Osteocyte (in vitro differentiated cells): Measurements from ENCODE around the gene ALDH3A1. TPM values are rescaled to one million over a fixed set of nuclear protein-coding genes. Genes with fewer than 3 reads are reported as not detected.
A peak's percentile ranks its signal among the peaks of the same experiment; 100 is the strongest.

Experiments
- DNase-seq: peaks from one replicate; pipeline ENCODE4 v3.0.0; 2021; ENCODE audit warnings: mixed read lengths; ENCODE audit not compliant: unreplicated experiment; ENCODE audit errors: extremely low spot score
- H3K27ac Mint-ChIP-seq: one replicate; pipeline ENCODE4 v1.8.0; 2021; ENCODE audit warnings: mild to moderate bottlenecking, mixed read lengths; ENCODE audit not compliant: unreplicated experiment
- H3K27me3 Mint-ChIP-seq: one replicate; pipeline ENCODE4 v1.8.0; 2021; ENCODE audit warnings: mixed read lengths; ENCODE audit not compliant: unreplicated experiment
- H3K36me3 Mint-ChIP-seq: one replicate; pipeline ENCODE4 v1.8.0; 2021; ENCODE audit warnings: mixed read lengths; ENCODE audit not compliant: unreplicated experiment
- H3K4me1 Mint-ChIP-seq: one replicate; pipeline ENCODE4 v1.8.0; 2021; ENCODE audit warnings: mixed read lengths; ENCODE audit not compliant: unreplicated experiment
- H3K4me3 Mint-ChIP-seq: one replicate; pipeline ENCODE4 v1.8.0; 2021; ENCODE audit warnings: mild to moderate bottlenecking, moderate library complexity, mixed read lengths; ENCODE audit not compliant: unreplicated experiment
- H3K9me3 Mint-ChIP-seq: one replicate; pipeline ENCODE4 v1.8.0; 2021; ENCODE audit warnings: mixed read lengths; ENCODE audit not compliant: unreplicated experiment
- total RNA-seq: library from RNA; stranded (reverse); gene quantifications from 2 replicates; pipeline ENCODE4 v1.2.1, GENCODE V29; 2021
- TF ChIP-seq, protein P1 (sequence below): fragments of 200-600 bp; sonication (generic); IDR thresholded peaks from 2 replicates; pipeline ENCODE4 v1.5.0; 2021; ENCODE audit warnings: antibody characterized with exemption, mild to moderate bottlenecking, moderate library complexity

ALDH3A1 gene
- total RNA-seq, 1 donor from 2014 or later, result 1.6 TPM

DNA sequence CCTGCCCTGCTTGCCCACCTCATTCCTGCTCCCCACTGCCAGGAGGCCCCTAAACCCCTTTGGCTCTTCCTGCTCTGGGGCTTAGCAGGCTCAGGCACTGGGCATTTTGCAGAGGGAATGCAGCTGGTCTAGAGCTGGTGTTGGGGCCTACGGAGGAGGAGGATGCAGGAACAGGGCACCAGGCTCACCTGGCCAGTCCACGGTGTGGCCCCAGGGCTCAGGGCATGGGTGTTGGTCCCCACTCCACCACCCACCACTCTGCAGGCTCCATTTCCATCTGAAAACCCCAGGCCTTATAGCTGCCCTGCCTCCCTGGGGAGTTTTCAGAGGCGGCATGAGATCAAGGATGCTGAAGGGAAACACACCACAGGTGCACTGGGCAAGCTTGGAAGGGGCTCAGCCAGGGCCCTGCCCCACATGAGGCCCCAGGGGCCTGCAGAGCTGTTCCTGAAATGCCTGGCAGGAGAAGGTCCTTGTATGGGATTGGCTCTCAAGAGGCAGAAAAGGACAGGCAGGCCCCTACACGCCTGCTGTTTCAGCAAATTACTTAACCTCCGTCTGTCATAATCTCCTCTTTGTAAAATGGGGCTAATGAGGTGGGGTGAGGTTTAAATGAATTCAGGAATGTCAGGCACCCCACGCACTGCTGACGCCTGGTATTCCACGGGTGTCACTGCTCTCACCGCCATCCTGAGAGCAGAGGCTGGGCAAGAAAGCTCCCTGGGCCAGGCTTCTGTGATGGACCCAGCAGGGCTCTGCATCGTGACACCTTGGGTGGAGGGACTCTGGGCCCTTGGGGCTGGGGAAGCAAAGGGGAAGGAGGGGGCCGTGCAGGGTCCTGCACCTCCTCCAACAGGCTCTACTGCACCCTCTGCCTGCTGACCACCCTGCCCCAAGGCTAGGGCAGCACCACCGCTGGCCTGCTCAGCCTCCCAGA, 41.0 kb downstream of the ALDH3A1 start:
- H3K36me3 Mint-ChIP-seq, result no peaks in the 10 kb centered on the region
- H3K27ac Mint-ChIP-seq, result no peak overlapping the region
- peaks cover 7% of the 10 kb centered on the region for H3K4me1 Mint-ChIP-seq
- no peak overlapping the region for H3K4me3 Mint-ChIP-seq
- no peaks in the 10 kb centered on the region for H3K9me3 Mint-ChIP-seq
- TF ChIP-seq, protein P1, sequence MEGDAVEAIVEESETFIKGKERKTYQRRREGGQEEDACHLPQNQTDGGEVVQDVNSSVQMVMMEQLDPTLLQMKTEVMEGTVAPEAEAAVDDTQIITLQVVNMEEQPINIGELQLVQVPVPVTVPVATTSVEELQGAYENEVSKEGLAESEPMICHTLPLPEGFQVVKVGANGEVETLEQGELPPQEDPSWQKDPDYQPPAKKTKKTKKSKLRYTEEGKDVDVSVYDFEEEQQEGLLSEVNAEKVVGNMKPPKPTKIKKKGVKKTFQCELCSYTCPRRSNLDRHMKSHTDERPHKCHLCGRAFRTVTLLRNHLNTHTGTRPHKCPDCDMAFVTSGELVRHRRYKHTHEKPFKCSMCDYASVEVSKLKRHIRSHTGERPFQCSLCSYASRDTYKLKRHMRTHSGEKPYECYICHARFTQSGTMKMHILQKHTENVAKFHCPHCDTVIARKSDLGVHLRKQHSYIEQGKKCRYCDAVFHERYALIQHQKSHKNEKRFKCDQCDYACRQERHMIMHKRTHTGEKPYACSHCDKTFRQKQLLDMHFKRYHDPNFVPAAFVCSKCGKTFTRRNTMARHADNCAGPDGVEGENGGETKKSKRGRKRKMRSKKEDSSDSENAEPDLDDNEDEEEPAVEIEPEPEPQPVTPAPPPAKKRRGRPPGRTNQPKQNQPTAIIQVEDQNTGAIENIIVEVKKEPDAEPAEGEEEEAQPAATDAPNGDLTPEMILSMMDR, result no peak
- H3K27me3 Mint-ChIP-seq, result no peaks in the 10 kb centered on the region
- DNase-seq, result peak; percentile 67

DNA sequence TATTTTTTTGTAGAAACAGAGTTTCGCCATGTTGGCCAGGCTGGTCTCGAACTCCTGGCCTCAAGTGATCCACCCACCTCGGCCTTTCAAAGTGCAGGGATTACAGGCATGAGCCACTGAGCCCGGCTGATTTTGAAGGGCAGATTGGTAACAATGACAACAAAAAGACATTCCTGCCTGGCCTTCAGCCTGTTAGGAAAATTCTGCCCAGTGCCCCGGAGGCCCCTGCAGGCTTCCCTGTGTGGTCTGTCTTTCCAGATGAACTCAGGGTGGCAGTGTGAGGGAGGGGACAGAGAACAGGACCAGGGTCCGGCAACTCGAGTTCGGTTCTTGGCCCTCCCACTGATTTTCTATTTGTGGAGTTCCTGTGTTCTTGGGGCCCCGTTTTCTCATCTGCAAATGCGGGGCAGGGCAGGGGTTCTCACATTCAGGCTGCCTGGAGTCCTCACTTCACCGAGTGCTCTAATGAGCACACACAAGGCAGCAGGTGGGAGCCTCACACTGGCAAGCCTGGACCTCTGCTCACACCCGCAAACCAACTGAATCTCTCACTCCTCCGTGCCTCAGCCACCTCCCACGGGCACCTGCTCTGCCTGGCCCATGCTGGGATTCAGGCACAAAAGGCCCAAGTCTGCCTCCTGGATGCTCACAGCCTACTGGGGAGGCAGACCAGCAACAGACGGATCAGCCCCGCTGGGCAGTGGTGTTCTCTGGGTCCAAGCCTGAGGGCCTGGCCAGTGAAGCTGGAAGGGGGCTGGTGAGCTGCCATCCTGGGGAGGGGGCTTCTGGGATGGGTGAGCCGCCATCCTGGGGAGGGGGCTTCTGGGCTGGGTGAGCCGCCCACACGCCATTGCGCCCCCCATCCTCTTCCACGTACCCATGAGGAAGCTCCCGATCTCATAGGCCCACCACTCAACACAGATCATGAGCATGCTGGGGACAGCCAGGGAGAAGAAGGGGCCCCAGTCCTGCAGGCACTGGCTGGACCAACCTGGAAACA, 42.0 kb downstream of the ALDH3A1 start:
- TF ChIP-seq, protein P1, result no peak
- no peak overlapping the region for H3K27ac Mint-ChIP-seq
- peak; percentile 83 for DNase-seq

DNA sequence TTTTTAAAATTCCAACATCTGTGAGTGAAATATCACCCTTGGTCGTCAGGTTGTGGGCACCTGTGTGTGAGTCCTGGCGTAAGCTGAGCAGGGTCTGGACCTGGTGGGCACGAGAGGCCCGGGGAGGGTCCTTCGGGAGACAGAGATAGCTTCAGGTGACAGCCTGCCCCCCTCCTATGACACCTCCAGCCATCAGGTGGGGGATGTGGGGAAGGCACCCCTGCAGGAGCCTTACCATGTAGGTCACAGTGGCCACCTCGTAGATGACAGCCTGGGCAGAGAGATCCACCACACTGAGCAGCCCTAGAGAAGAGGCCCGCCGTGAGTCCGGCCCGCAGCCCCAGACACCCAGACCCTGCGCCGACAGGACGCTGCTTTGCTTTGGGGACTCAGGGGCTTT, 42.9 kb downstream of the ALDH3A1 start:
- Mint-ChIP-seq H3K27ac (no peak overlapping the region), H3K4me3 (no peak overlapping the region), H3K27me3 (no peaks in the 10 kb centered on the region), H3K9me3 (no peaks in the 10 kb centered on the region), H3K36me3 (no peaks in the 10 kb centered on the region), H3K4me1 (peaks cover 7% of the 10 kb centered on the region)
- TF ChIP-seq, protein P1, result no peak
- peak; percentile 63 for DNase-seq

More for the DNA sequence above, 42.0 kb downstream of the ALDH3A1 start:
- Mint-ChIP-seq H3K9me3 (no peaks in the 10 kb centered on the region), H3K4me3 (no peak overlapping the region), H3K27me3 (no peaks in the 10 kb centered on the region), H3K36me3 (no peaks in the 10 kb centered on the region), H3K4me1 (peaks cover 7% of the 10 kb centered on the region)

DNA sequence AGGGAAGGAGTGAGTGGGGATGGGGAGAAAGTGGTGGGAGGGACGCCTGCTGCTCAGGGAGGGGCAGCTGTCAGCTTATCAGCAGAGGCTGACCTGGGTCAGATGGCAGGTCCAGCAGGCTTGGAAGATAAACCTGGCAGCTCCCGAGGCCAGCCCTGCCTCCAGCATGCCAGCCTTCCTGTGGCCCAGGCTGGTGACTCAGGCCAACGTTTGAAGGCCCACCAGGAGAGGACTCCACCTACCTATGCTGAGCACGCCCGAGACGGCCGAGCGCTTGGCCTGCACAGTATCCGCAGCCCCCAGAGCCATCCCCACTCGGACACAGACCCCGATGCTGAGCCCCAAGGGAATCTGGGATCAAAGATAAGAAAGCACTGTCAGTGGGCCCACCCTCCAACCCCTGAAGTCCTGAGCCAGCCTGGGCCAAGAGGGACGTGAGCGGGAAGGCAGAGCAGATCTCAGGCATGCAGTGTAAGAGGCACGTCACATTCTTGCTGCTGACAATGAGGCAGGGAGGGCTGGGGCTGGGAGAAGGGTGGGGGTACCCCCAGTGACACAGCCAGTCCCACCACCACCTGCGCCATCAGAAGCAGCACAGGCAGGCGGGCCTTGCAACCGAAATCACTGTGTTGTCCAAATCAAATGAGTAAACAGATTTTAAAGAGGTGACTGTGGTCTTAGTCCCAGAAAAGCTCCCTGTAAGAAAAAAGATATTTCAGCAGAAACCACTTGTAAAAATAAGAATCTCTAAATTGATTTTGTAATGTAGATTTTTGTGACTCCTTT, 44.1 kb downstream of the ALDH3A1 start:
- TF ChIP-seq, protein P1, result no peak
- Mint-ChIP-seq H3K27ac (no peak overlapping the region), H3K36me3 (no peaks in the 10 kb centered on the region), H3K4me3 (no peak overlapping the region), H3K4me1 (peaks cover 7% of the 10 kb centered on the region), H3K27me3 (no peaks in the 10 kb centered on the region), H3K9me3 (no peaks in the 10 kb centered on the region)
- peak; percentile 76 for DNase-seq
